ENCODE measurements around the gene SLC5A3. TPM values are rescaled to one million over a fixed set of nuclear protein-coding genes. Genes with fewer than 3 reads are reported as not detected.

The SLC5A3 gene
- total RNA-seq, 1 donor, result 38.4 TPM

GRCh38 chr21:34109075-34109474, 35.7 kb downstream of the SLC5A3 start:
- Histone ChIP-seq H2AFZ (ENCODE audit: low read length) (no peak overlapping the region), H3K4me1 (ENCODE audit: insufficient read depth, low read length) (peaks cover 5% of the 10 kb centered on the region), H3K4me3 (ENCODE audit: insufficient read depth, low read length) (no peak overlapping the region), H3K79me2 (ENCODE audit: insufficient read depth, low read length) (peaks cover 75% of the 10 kb centered on the region), H3K9me3 (ENCODE audit: low read depth, low read length) (no peaks in the 10 kb centered on the region), H3K4me2 (ENCODE audit: insufficient read depth, low read length) (no peak overlapping the region), H3K27ac (ENCODE audit: low read depth, low read length) (no peak overlapping the region), H3K36me3 (ENCODE audit: insufficient read depth, low read length) (peaks cover 6% of the 10 kb centered on the region), H4K20me1 (ENCODE audit: insufficient read depth, low read length) (peaks cover 11% of the 10 kb centered on the region), H3K27me3 (ENCODE audit: insufficient read depth, low read length) (no peaks in the 10 kb centered on the region)
- DNase-seq (ENCODE audit: insufficient read length, low spot score, missing footprints), result no peak
- TF ChIP-seq CTCF (IDR thresholded peaks at IDR 0.05; ENCODE audit: extremely low read depth, low read depth, low read length), result no peak

GRCh38 chr21:34110594-34111202, 37.3 kb downstream of the SLC5A3 start:
- no peaks in the 10 kb centered on the region for H3K27me3 ChIP-seq (ENCODE audit: insufficient read depth, low read length)
- peaks cover 5% of the 10 kb centered on the region for H3K4me1 ChIP-seq (ENCODE audit: insufficient read depth, low read length)
- H2AFZ ChIP-seq (ENCODE audit: low read length), result no peak overlapping the region
- H3K4me3 ChIP-seq (ENCODE audit: insufficient read depth, low read length), result no peak overlapping the region
- no peaks in the 10 kb centered on the region for H3K9me3 ChIP-seq (ENCODE audit: low read depth, low read length)
- H3K4me2 ChIP-seq (ENCODE audit: insufficient read depth, low read length), result no peak overlapping the region
- H3K79me2 ChIP-seq (ENCODE audit: insufficient read depth, low read length), result peaks cover 77% of the 10 kb centered on the region
- no peak for TF ChIP-seq CTCF (IDR thresholded peaks at IDR 0.05; ENCODE audit: extremely low read depth, low read depth, low read length)
- peaks cover 12% of the 10 kb centered on the region for H4K20me1 ChIP-seq (ENCODE audit: insufficient read depth, low read length)
- DNase-seq (ENCODE audit: insufficient read length, low spot score, missing footprints), result no peak
- no peak overlapping the region for H3K27ac ChIP-seq (ENCODE audit: low read depth, low read length)
- peaks cover 6% of the 10 kb centered on the region for H3K36me3 ChIP-seq (ENCODE audit: insufficient read depth, low read length)

GRCh38 chr21:34112316-34113033, 39.1 kb downstream of the SLC5A3 start:
- Histone ChIP-seq H4K20me1 (ENCODE audit: insufficient read depth, low read length) (peaks cover 12% of the 10 kb centered on the region), H3K9me3 (ENCODE audit: low read depth, low read length) (no peaks in the 10 kb centered on the region), H3K27me3 (ENCODE audit: insufficient read depth, low read length) (no peaks in the 10 kb centered on the region), H3K4me1 (ENCODE audit: insufficient read depth, low read length) (peaks cover 5% of the 10 kb centered on the region), H3K4me2 (ENCODE audit: insufficient read depth, low read length) (no peak overlapping the region), H3K4me3 (ENCODE audit: insufficient read depth, low read length) (no peak overlapping the region), H2AFZ (ENCODE audit: low read length) (no peak overlapping the region), H3K79me2 (ENCODE audit: insufficient read depth, low read length) (peaks cover 79% of the 10 kb centered on the region), H3K27ac (ENCODE audit: low read depth, low read length) (no peak overlapping the region), H3K36me3 (ENCODE audit: insufficient read depth, low read length) (peaks cover 6% of the 10 kb centered on the region)
- DNase-seq (ENCODE audit: insufficient read length, low spot score, missing footprints), result no peak
- TF ChIP-seq CTCF (IDR thresholded peaks at IDR 0.05; ENCODE audit: extremely low read depth, low read depth, low read length), result no peak

GRCh38 chr21:34113842-34114241, 40.5 kb downstream of the SLC5A3 start:
- H3K4me1 ChIP-seq (ENCODE audit: insufficient read depth, low read length), result peaks cover 5% of the 10 kb centered on the region
- H3K27me3 ChIP-seq (ENCODE audit: insufficient read depth, low read length), result no peaks in the 10 kb centered on the region
- no peak for TF ChIP-seq CTCF (IDR thresholded peaks at IDR 0.05; ENCODE audit: extremely low read depth, low read depth, low read length)
- no peak overlapping the region for H3K4me3 ChIP-seq (ENCODE audit: insufficient read depth, low read length)
- no peak overlapping the region for H3K4me2 ChIP-seq (ENCODE audit: insufficient read depth, low read length)
- no peaks in the 10 kb centered on the region for H3K36me3 ChIP-seq (ENCODE audit: insufficient read depth, low read length)
- H3K9me3 ChIP-seq (ENCODE audit: low read depth, low read length), result no peaks in the 10 kb centered on the region
- no peak overlapping the region for H3K27ac ChIP-seq (ENCODE audit: low read depth, low read length)
- no peak overlapping the region for H2AFZ ChIP-seq (ENCODE audit: low read length)
- peaks cover 67% of the 10 kb centered on the region for H3K79me2 ChIP-seq (ENCODE audit: insufficient read depth, low read length)
- peaks cover 12% of the 10 kb centered on the region for H4K20me1 ChIP-seq (ENCODE audit: insufficient read depth, low read length)
- DNase-seq (ENCODE audit: insufficient read length, low spot score, missing footprints), result no peak
